ENCODE data around the gene CPEB3. TPM values are rescaled to one million over a fixed set of nuclear protein-coding genes. Genes with fewer than 3 reads are reported as not detected.

Gene CPEB3
- total and polyA plus RNA-seq, 2 donors (not counting 3 experiments of a cell fraction or from before 2014, with no cell fraction given) = 0.80 to 2.2 TPM

DNA sequence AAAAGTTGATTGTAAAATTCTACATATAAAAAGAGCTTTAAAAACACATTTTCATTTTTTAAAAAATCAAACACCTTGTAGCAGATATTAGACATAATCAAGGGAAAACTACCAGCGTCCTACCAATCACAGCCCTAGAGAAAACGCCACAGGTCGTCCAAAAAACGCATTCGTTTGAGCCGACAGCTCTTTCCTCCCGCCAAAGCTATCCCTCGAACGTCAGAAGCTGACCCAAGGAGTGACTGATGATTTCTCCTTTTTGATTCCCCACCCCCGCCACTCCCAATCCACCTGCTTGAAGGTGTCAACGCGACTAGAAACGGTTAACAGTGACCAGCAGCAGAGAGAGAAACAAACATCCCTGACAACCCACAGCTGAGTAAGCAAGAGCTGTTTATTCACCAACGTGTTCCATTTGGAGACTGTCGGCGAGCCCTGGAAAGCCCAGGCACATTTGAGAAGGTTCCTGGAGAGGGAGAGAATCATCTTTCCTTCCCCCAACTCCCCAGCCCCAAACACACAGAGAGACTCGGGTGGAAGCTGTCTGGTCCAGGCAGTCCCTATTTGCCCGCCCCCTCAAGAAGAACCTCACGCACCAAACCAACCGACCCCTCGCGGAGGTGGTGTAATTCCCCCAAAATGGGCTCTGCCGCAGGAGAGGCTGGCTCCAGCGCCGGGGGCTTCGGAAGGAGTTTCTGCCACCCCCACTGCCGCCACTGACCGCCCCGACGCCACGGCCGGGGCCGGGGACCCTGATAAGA is 622 bp downstream of the CPEB3 start:
- peaks cover 3% of the 10 kb centered on the region for H4K20me1 ChIP-seq (replicated peaks; ENCODE audit: control insufficient read depth, extremely low read depth, insufficient read depth, low read length)
- peak overlapping the region; percentile 84 for H3K4me2 ChIP-seq (ENCODE audit: insufficient read depth, low read length)
- intact Hi-C loops (cut with micrococcal nuclease) = loop anchor here (1.0 to 5.0 kb wide), 3 partner anchors 47 to 143 kb away; no protein-coding TSS in a partner anchor
- H3K79me2 ChIP-seq (ENCODE audit: control insufficient read depth, insufficient read depth, low read length) = peaks cover 41% of the 10 kb centered on the region
- ChIA-PET POLR2A (interaction anchor here (0.6 to 1.3 kb wide), 3 partner anchors 18 to 145 kb away, joined by 3 to 5 read pairs (median 4); no protein-coding TSS in a partner anchor), CTCF (interaction anchor here (0.7 to 3.7 kb wide), 19 partner anchors 8 to 532 kb away, joined by 3 to 87 read pairs (median 4); no protein-coding TSS in a partner anchor)
- DNase-seq (ENCODE audit: low read depth, low spot score) (peak; percentile 66), FAIRE-seq (no peak)
- peaks cover 0 to 1% of the 10 kb centered on the region in 2 experiments for H3K36me3 ChIP-seq (ENCODE audit: control insufficient read depth in 2 of 2, extremely low read depth in 1 of 2, insufficient read depth in 2 of 2, low read length in 2 of 2)
- BruUV-seq (replicated peaks) = TSS peak; percentile 37
- H2AFZ ChIP-seq (ENCODE audit: low read depth, low read length) = peak overlapping the region; percentile 51
- no peaks in the 10 kb centered on the region for H3K27me3 ChIP-seq (ENCODE audit: control insufficient read depth in 2 of 2, insufficient read depth in 2 of 2, low read length in 2 of 2)
- H3K9ac ChIP-seq (replicated peaks; ENCODE audit: extremely low read depth, insufficient read depth, low read length) = peak overlapping the region; percentile 87
- no peaks in the 10 kb centered on the region for H3K9me1 ChIP-seq (replicated peaks; ENCODE audit: control insufficient read depth, extremely low read depth, insufficient read depth, low read length)
- TF ChIP-seq, protein P1, sequence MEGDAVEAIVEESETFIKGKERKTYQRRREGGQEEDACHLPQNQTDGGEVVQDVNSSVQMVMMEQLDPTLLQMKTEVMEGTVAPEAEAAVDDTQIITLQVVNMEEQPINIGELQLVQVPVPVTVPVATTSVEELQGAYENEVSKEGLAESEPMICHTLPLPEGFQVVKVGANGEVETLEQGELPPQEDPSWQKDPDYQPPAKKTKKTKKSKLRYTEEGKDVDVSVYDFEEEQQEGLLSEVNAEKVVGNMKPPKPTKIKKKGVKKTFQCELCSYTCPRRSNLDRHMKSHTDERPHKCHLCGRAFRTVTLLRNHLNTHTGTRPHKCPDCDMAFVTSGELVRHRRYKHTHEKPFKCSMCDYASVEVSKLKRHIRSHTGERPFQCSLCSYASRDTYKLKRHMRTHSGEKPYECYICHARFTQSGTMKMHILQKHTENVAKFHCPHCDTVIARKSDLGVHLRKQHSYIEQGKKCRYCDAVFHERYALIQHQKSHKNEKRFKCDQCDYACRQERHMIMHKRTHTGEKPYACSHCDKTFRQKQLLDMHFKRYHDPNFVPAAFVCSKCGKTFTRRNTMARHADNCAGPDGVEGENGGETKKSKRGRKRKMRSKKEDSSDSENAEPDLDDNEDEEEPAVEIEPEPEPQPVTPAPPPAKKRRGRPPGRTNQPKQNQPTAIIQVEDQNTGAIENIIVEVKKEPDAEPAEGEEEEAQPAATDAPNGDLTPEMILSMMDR (IDR thresholded peaks at IDR 0.05; ENCODE audit: extremely low read depth in 1 of 2, insufficient read depth in 1 of 2, low read depth in 1 of 2, low read length in 2 of 2) = no peak
- no peak for TF ChIP-seq FOS (IDR thresholded peaks at IDR 0.05; ENCODE audit: borderline replicate concordance, insufficient read depth, low read length)
- TF ChIP-seq MYC (IDR thresholded peaks at IDR 0.05; ENCODE audit: low read depth, low read length) = no peak
- TF ChIP-seq, protein P2, sequence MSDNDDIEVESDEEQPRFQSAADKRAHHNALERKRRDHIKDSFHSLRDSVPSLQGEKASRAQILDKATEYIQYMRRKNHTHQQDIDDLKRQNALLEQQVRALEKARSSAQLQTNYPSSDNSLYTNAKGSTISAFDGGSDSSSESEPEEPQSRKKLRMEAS (IDR thresholded peaks at IDR 0.05; ENCODE audit: insufficient read depth, insufficient read length) = no peak
- no peak for TF ChIP-seq EZH2 (IDR thresholded peaks at IDR 0.05; ENCODE audit: borderline replicate concordance, low read depth, low read length, severe bottlenecking)
- TF ChIP-seq GATA2 (IDR thresholded peaks at IDR 0.05; ENCODE audit: insufficient read depth, insufficient read length, low read depth, low read length) = no peak
- TF ChIP-seq POLR2A (IDR thresholded peaks at IDR 0.05; ENCODE audit: low read depth, low read length) = no peak
- TF ChIP-seq POLR2AphosphoS5 (IDR thresholded peaks at IDR 0.05; ENCODE audit: insufficient read depth, low read depth, low read length) = no peak
- TF ChIP-seq JUN (IDR thresholded peaks at IDR 0.05; ENCODE audit: borderline replicate concordance, insufficient read depth, insufficient read length, low read depth) = no peak
- peak overlapping the region; percentile 87 for H3K27ac ChIP-seq (ENCODE audit: insufficient read depth, low read depth, low read length)
- H3K4me3 ChIP-seq (replicated peaks in 1 of 3; ENCODE audit: insufficient read depth in 1 of 3, low read depth in 1 of 3, low read length in 3 of 3) = peak overlapping the region; percentile 66 to 99 (median 72)
- H3K9me3 ChIP-seq (replicated peaks; ENCODE audit: control insufficient read depth, insufficient read depth, low read length) = no peaks in the 10 kb centered on the region
- dilution Hi-C loops (cut with MboI; ENCODE audit: extremely low pct_ligation_motif_present, low sequenced_read_pairs) = no loop called here
- peaks cover 15% of the 10 kb centered on the region for H3K4me1 ChIP-seq (ENCODE audit: control insufficient read depth, extremely low read depth, insufficient read depth, low read length)

All from endothelial cell of umbilical vein (primary cell).